Activated CD8-positive, alpha-beta T cell treated with anti-CD3 and anti-CD28 coated beads for 36 hours (primary cell): ENCODE measurements around the gene USHBP1. TPM values are rescaled to one million over a fixed set of nuclear protein-coding genes. Genes with fewer than 3 reads are reported as not detected.

Experiments
- ATAC-seq: fragments of 200-7000 bp; cut with Tn5 transposase; one replicate; pipeline ENCODE4 v1.10.0; 2021; ENCODE audit warnings: mild to moderate bottlenecking, moderate library complexity
- CTCF ChIA-PET: fragments of 350-600 bp; sonication (Branson Sonifier 250); formaldehyde crosslinking; loops from one replicate; lab custom pipeline; 2021; ENCODE audit warnings: antibody characterized with exemption; lab: Charles Lee
- POLR2A ChIA-PET: fragments of 350-600 bp; sonication (Branson Sonifier 250); formaldehyde crosslinking; loops from one replicate; lab custom pipeline; 2021; ENCODE audit warnings: antibody characterized with exemption; lab: Charles Lee
- DNase-seq: peaks from one replicate; pipeline ENCODE4 v3.0.0-alpha.2; 2020
- H3K27ac Mint-ChIP-seq: one replicate; pipeline ENCODE4 v1.8.0; 2021; ENCODE audit warnings: mild to moderate bottlenecking, mixed read lengths
- H3K27me3 Mint-ChIP-seq: one replicate; pipeline ENCODE4 v1.8.0; 2021; ENCODE audit warnings: mixed read lengths
- H3K36me3 Mint-ChIP-seq: one replicate; pipeline ENCODE4 v1.8.0; 2021; ENCODE audit warnings: low read depth, mixed read lengths
- H3K4me1 Mint-ChIP-seq: one replicate; pipeline ENCODE4 v1.8.0; 2021; ENCODE audit warnings: low read depth, mixed read lengths
- H3K4me3 Mint-ChIP-seq: one replicate; pipeline ENCODE4 v1.8.0; 2021; ENCODE audit warnings: mild to moderate bottlenecking, moderate library complexity, mixed read lengths
- H3K9me3 Mint-ChIP-seq: one replicate; pipeline ENCODE4 v1.8.0; 2021; ENCODE audit warnings: mixed read lengths
- intact Hi-C: fragments of 100-400 bp; cut with micrococcal nuclease; formaldehyde crosslinking; loops from one replicate; pipeline ENCODE4 v1.10.0; 2022
- total RNA-seq, 2 experiments: library from RNA; stranded (reverse); gene quantifications; one replicate each; pipeline ENCODE4 v1.2.3, GENCODE V29; 2021
- TF ChIP-seq, protein P1 (sequence below): fragments of 200-600 bp; IDR thresholded peaks from one replicate; pipeline ENCODE4 v1.8.0; 2022; ENCODE audit warnings: antibody characterized with exemption, mild to moderate bottlenecking

Gene USHBP1
- total RNA-seq, 2 experiments from 2014 or later = 0.29 TPM; not detected in 1

- no peaks in the 10 kb centered on the region for H3K36me3 Mint-ChIP-seq
- TF ChIP-seq, protein P1, sequence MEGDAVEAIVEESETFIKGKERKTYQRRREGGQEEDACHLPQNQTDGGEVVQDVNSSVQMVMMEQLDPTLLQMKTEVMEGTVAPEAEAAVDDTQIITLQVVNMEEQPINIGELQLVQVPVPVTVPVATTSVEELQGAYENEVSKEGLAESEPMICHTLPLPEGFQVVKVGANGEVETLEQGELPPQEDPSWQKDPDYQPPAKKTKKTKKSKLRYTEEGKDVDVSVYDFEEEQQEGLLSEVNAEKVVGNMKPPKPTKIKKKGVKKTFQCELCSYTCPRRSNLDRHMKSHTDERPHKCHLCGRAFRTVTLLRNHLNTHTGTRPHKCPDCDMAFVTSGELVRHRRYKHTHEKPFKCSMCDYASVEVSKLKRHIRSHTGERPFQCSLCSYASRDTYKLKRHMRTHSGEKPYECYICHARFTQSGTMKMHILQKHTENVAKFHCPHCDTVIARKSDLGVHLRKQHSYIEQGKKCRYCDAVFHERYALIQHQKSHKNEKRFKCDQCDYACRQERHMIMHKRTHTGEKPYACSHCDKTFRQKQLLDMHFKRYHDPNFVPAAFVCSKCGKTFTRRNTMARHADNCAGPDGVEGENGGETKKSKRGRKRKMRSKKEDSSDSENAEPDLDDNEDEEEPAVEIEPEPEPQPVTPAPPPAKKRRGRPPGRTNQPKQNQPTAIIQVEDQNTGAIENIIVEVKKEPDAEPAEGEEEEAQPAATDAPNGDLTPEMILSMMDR = no peak
- ChIA-PET POLR2A (interaction anchor here (0.6 to 3.0 kb wide), 3 partner anchors 16 to 44 kb away, joined by 3 to 9 read pairs (median 5); partner anchors contain the start of genes ANKLE1 and USE1), CTCF (interaction anchor here (0.7 to 6.3 kb wide), 7 partner anchors 8 to 1192 kb away, joined by 3 to 46 read pairs (median 4); partner anchors contain the start of genes ANKLE1 and BABAM1)
- intact Hi-C loops = no loop called here
- peaks cover 5% of the 10 kb centered on the region for H3K4me1 Mint-ChIP-seq
- H3K9me3 Mint-ChIP-seq = no peaks in the 10 kb centered on the region
- DNase-seq (no peak), ATAC-seq (no peak)
- no peaks in the 10 kb centered on the region for H3K27me3 Mint-ChIP-seq
- no peak overlapping the region for H3K4me3 Mint-ChIP-seq
- no peak overlapping the region for H3K27ac Mint-ChIP-seq
Measured at GRCh38 chr19:17259118-17259780, 5.3 kb downstream of the USHBP1 start.

- H3K4me1 Mint-ChIP-seq = peaks cover 5% of the 10 kb centered on the region
- H3K36me3 Mint-ChIP-seq = no peaks in the 10 kb centered on the region
- ChIA-PET CTCF (interaction anchor here (1.5 to 6.3 kb wide), 4 partner anchors 9 to 34 kb away, joined by 4 to 46 read pairs (median 8); partner anchors contain the start of gene ANKLE1), POLR2A (interaction anchor here (1.0 kb wide), 1 partner anchor 25 kb away, joined by 3 read pairs; no protein-coding TSS in a partner anchor)
- intact Hi-C loops = no loop called here
- H3K9me3 Mint-ChIP-seq = no peaks in the 10 kb centered on the region
- H3K4me3 Mint-ChIP-seq = no peak overlapping the region
- DNase-seq (no peak), ATAC-seq (no peak)
- no peaks in the 10 kb centered on the region for H3K27me3 Mint-ChIP-seq
- H3K27ac Mint-ChIP-seq = no peak overlapping the region
- TF ChIP-seq, protein P1 = no peak
Measured at GRCh38 chr19:17256130-17256529, 8.4 kb downstream of the USHBP1 start.

- POLR2A ChIA-PET = no interaction called here
- H3K4me3 Mint-ChIP-seq = no peak overlapping the region
- CTCF ChIA-PET = interaction anchor here (1.1 to 6.3 kb wide), 5 partner anchors 10 to 35 kb away, joined by 4 to 46 read pairs (median 5); partner anchors contain the start of genes ANKLE1 and BABAM1
- H3K9me3 Mint-ChIP-seq = no peaks in the 10 kb centered on the region
- no peaks in the 10 kb centered on the region for H3K4me1 Mint-ChIP-seq
- TF ChIP-seq, protein P1 = no peak
- DNase-seq = no peak
- no peaks in the 10 kb centered on the region for H3K36me3 Mint-ChIP-seq
- no peaks in the 10 kb centered on the region for H3K27me3 Mint-ChIP-seq
- no peak overlapping the region for H3K27ac Mint-ChIP-seq
- no peak for ATAC-seq
- intact Hi-C loops = no loop called here
Measured at GRCh38 chr19:17255150-17255621, 9.4 kb downstream of the USHBP1 start.

DNA sequence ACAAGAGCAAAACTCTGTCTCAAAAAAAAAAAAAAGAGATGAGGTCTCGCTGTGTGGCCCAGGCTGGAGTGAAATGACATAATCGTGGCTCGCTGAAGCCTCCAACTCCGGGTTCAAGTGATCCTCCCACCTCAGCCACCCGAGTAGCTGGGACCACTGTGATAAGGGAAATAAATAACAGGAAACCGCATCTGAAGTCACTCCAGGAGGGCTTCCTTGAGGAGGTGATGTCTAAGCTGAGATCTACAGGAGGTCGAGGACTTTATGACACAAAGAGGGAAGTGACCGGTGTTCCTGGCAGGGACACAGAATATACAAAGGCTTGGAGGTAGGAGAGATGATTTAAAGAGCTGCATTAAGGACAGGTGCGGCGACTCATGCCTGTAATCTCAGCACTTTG is 9.9 kb downstream of the USHBP1 start:
- Mint-ChIP-seq H3K4me3 (no peak overlapping the region), H3K27ac (no peak overlapping the region), H3K36me3 (no peaks in the 10 kb centered on the region), H3K27me3 (no peaks in the 10 kb centered on the region), H3K4me1 (no peaks in the 10 kb centered on the region), H3K9me3 (no peaks in the 10 kb centered on the region)
- intact Hi-C loops = no loop called here
- DNase-seq (no peak), ATAC-seq (no peak)
- ChIA-PET CTCF (interaction anchor here (1.1 to 6.3 kb wide), 4 partner anchors 12 to 36 kb away, joined by 4 to 46 read pairs (median 8); partner anchors contain the start of genes ANKLE1 and BABAM1), POLR2A (no interaction called here)
- TF ChIP-seq, protein P1 = no peak
